ENCODE results near the gene BANF2. TPM values are rescaled to one million over a fixed set of nuclear protein-coding genes. Genes with fewer than 3 reads are reported as not detected.
"Not testable (repeated sequence)": the region's sequence is repeated elsewhere in the genome, so short reads cannot be mapped to it uniquely, and the experiment has no call there.

Gene BANF2
- total and polyA plus RNA-seq, 12 donors: not detected

- TF ChIP-seq CTCF (IDR thresholded peaks at IDR 0.05): no peak
- no peaks in the 10 kb centered on the region for H3K36me3 ChIP-seq
- intact Hi-C loops (cut with DNase I): no loop called here
- no peaks in the 10 kb centered on the region for H3K27me3 ChIP-seq
- no peaks in the 10 kb centered on the region for H3K9me3 ChIP-seq
- no peaks in the 10 kb centered on the region for H3K4me1 ChIP-seq
- no peak overlapping the region for H3K27ac ChIP-seq
- no peak overlapping the region for H3K4me3 ChIP-seq
- no peak for DNase-seq
- WGBS, 2 donors: 71 to 86% methylated on average over 2 of the region's 2 CpGs
- no peak for ATAC-seq
These were observed 76.8 kb downstream of the BANF2 start for GRCh38 chr20:17776551-17776950.

GRCh38 chr20:17779011-17779410 is 79.2 kb downstream of the BANF2 start:
- intact Hi-C loops (cut with DNase I); H3K27me3 ChIP-seq; H3K36me3 ChIP-seq; H3K9me3 ChIP-seq; ATAC-seq; DNase-seq; H3K4me3 ChIP-seq; H3K27ac ChIP-seq; H3K4me1 ChIP-seq: not testable (repeated sequence)
- 95 to 99% methylated on average over 32 of the region's 32 CpGs for WGBS, 2 donors

GRCh38 chr20:17782768-17783167 is 83.0 kb downstream of the BANF2 start:
- intact Hi-C loops (cut with DNase I): no loop called here
- Histone ChIP-seq H3K27ac (no peak overlapping the region), H3K4me1 (peaks cover 0 to 15% (median 6%) of the 10 kb centered on the region in 9 donors), H3K4me3 (no peak overlapping the region), H3K36me3 (no peaks in the 10 kb centered on the region), H3K27me3 (no peaks in the 10 kb centered on the region), H3K9me3 (no peaks in the 10 kb centered on the region)
- TF ChIP-seq CTCF (IDR thresholded peaks at IDR 0.05): no peak
- 76 to 91% methylated on average over 3 of the region's 3 CpGs for WGBS, 2 donors
- DNase-seq: no peak
- ATAC-seq: no peak

- H3K9me3 ChIP-seq: no peaks in the 10 kb centered on the region
- intact Hi-C loops (cut with DNase I): no loop called here
- 72 to 78% methylated on average over 6 of the region's 6 CpGs for WGBS, 2 donors
These were observed 83.9 kb downstream of the BANF2 start for GRCh38 chr20:17783671-17784070.

More at GRCh38 chr20:17783671-17784070, 83.9 kb downstream of the BANF2 start:
- ATAC-seq (no peak), DNase-seq (no peak)
- Histone ChIP-seq H3K27me3 (no peaks in the 10 kb centered on the region), H3K27ac (no peak overlapping the region), H3K4me1 (peaks cover 0 to 15% (median 6%) of the 10 kb centered on the region in 9 donors), H3K36me3 (no peaks in the 10 kb centered on the region), H3K4me3 (no peak overlapping the region)
- no peak for TF ChIP-seq CTCF (IDR thresholded peaks at IDR 0.05)
